AG09319 (cell line): Measurements from ENCODE around the gene RB1.

Experiments
- DNase-seq: peaks from one replicate; pipeline ENCODE4 v3.0.0-alpha.2; 2010; ENCODE audit warnings: low read depth; ENCODE audit errors: extremely low read depth
- TF ChIP-seq, protein P1 (sequence below): IDR thresholded peaks from 2 replicates; pipeline ENCODE4 v1.5.1; 2011; ENCODE audit warnings: low read depth, mild to moderate bottlenecking, inconsistent platforms, low read length, moderate library complexity

Gene RB1

DNA sequence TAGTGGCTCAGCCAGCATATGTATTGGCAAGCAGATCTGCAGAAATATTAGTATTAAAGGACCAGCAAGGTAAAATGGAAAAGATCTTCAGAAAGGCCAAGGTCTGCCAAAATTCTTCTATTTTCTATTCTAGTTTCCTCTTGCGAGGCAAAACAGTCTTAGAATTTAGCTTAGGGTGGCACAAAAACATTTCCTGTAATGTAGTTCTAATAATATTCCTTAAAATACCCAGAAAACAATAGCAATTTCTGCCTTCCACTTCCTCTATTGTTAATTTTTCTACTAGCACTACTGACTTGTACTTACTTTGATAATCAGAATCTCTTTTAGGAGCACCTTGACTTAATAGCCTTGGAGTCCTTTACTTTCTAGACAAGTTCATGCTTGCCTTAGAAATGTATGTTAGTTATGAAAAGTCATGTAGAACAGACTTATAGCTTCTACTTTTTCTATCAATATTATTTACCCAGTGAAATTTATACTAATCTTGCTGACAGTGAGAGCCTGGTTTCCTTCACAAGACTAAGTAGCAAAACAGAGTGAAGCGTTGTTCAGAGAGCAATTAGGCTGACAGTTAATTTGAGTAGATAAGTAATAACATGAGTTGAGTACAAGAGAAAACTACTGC is 133.2 kb downstream of the RB1 start:
- DNase-seq, result no peak
- TF ChIP-seq, protein P1, sequence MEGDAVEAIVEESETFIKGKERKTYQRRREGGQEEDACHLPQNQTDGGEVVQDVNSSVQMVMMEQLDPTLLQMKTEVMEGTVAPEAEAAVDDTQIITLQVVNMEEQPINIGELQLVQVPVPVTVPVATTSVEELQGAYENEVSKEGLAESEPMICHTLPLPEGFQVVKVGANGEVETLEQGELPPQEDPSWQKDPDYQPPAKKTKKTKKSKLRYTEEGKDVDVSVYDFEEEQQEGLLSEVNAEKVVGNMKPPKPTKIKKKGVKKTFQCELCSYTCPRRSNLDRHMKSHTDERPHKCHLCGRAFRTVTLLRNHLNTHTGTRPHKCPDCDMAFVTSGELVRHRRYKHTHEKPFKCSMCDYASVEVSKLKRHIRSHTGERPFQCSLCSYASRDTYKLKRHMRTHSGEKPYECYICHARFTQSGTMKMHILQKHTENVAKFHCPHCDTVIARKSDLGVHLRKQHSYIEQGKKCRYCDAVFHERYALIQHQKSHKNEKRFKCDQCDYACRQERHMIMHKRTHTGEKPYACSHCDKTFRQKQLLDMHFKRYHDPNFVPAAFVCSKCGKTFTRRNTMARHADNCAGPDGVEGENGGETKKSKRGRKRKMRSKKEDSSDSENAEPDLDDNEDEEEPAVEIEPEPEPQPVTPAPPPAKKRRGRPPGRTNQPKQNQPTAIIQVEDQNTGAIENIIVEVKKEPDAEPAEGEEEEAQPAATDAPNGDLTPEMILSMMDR, result no peak

DNA sequence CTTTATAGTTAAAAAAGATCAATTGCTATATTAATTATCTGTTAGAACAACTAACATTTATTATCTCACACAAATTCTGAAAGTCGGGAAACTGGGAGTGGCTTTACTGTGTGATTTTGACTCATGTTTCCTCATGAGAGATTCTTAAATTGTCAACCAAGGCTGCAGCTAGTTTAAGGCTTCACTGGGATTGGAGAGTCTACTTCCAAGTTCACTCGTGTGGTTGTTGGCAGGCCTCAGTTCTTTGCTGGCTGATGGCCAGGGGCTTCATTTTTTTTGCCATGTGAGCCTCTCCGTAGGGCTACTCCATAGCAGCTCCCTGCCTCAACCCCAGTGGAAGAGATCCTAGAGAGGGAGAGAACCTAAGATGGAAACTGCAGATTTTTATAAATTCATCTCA is 133.8 kb downstream of the RB1 start:
- TF ChIP-seq, protein P1, result no peak
- DNase-seq, result no peak

DNA sequence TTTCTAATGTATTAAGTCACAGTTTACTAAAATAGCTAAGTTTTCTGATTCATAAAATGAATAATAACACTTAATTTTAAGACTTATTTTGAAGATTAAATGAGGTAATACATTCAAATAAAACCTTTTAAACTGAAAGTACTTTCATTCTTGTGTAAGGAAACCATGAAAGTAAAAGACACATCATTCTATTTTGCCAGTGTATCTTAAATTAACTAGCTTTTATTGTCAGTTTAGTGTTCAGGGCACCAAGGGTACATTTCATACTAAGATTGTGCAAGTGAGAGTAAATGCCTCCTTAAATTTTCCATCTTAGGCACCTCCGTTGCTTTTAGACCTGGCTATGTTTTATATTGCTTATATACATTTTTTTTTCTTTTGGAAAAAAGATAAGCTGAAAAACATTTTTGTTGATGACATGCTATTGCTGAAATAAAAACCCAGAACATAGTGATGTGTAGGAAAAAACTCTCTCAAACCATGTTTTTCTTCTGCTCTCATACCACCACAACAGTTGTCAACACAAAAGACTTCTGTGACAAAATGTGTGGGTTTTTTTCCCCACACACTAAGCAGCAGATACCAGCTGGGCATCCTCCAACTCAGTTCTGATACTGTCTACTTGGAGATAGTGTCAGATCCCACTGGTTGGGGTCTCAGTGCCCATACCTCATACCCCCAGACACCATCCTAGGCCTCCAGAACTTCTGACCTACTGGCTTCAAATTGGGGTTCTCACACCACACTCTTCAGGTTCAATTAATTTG is 140.1 kb downstream of the RB1 start:
- no peak for DNase-seq
- TF ChIP-seq, protein P1, result no peak

DNA sequence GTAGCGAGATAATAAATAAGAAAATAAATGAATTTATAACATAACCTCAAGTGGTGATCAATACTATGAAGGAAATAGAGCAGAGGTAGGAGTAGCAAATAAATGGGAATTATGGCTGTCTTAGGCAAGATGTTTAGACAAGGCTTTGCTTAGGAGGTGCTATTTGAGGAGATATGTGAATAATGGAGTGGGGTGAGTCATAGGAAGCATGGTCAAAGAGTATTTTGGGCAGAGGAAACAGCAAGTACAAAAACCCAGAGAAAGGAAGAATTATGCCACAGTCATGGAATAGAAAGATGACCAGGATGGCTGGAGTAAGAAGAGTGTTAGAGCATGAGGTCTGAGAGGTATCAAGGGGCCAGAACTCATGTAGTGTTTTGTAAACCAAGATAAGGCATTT is 142.9 kb downstream of the RB1 start:
- TF ChIP-seq, protein P1, result no peak
- no peak for DNase-seq

DNA sequence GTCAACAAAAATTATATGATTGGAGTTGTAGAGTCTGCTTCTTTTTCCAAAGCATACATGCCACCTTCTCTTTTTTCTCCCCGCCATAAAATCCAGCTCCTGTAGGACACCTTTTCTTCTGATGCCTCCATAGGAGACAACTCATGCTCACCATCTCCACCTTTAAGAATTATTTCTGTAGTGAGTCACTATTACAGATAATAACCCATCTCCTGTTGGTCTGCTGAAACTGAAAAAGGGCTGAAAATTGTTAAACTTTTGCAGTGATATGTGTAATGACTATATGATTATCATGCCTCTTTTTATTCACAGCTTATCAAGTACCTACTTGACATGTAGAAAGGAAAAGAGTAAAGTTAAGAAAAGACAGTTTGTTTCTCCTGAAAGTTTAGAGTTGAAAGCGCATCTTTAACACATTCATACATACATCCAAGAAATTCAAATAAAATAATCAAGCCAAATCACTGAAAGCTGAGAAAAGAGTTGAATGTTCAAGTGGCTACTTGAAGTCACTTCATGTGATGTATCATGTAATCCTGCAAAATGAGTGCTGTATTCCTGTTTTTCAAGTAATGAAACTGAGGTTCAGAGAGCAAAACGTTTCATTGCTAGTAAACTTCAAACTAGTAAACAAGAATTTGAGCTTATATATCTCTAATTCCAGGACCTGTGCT is 144.9 kb downstream of the RB1 start:
- TF ChIP-seq, protein P1, result no peak
- no peak for DNase-seq

DNA sequence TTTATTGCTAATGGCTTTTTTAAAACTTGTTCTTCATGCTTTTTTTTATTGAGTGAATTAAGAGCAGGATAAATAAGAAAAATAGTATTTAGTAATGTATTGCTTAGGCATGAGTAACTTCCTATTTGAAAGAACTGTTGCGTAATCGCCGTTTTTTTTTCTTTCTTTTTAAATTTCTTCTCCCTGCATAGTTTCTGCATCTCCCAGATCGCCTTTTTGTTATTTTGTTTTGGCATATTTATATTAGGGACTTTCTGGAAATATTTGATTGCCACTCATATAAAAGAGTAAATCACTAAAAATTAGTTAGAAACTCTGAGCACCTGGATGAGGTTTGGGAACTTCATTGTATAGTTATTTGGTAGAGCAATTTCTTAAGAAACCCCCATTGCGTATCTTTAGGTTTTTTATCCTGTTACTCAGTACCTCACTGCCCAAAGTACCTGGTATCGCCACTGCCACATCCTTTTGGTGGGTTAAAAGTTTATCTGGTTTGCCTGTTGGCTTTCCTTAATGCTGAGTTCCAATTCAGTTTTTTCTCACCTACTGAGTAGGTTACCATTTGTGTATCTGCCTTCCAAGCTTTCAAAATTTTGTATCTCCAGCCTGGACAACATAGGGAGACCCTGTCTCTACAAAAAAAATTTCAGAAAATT is 145.5 kb downstream of the RB1 start:
- TF ChIP-seq, protein P1, result no peak
- DNase-seq, result no peak
